Tibial artery (tissue), 4 donors: ENCODE measurements around the gene ANKRD11.
A peak's percentile ranks its signal among the peaks of the same experiment; 100 is the strongest.

Source experiments
- DNase-seq, 2 donors: peaks; one replicate each; pipeline ENCODE4 v3.0.0-alpha.2; 2019
- H3K27ac ChIP-seq, 2 donors: fragments of 200-600 bp; sonication (generic) in 1 of 2; 1 replicate in 1 of 2; 2 replicates in 1 of 2; pipeline ENCODE4 v1.5.1; 2018 to 2019; ENCODE audit warnings: mild to moderate bottlenecking in 1 of 2
- H3K27me3 ChIP-seq, 2 donors: fragments of 200-600 bp; sonication (generic) in 1 of 2; one replicate each; pipeline versions ENCODE4 v1.5.1 to v1.6.0; 2016 to 2019
- H3K36me3 ChIP-seq, 3 donors: fragments of 200-600 bp; sonication (generic) in 2 of 3; one replicate each; pipeline ENCODE4 v1.5.1; 2016 to 2019; ENCODE audit warnings: mild to moderate bottlenecking in 2 of 3
- H3K4me1 ChIP-seq, 4 donors: fragments of 200-600 bp; sonication (generic) in 2 of 4; 1 replicate in 3 of 4; 2 replicates in 1 of 4; pipeline ENCODE4 v1.5.1; 2016 to 2019
- H3K4me3 ChIP-seq, 2 donors: fragments of 200-600 bp; sonication (generic) in 1 of 2; 1 replicate in 1 of 2; 2 replicates in 1 of 2; pipeline ENCODE4 v1.5.1; 2018 to 2019; ENCODE audit warnings: mild to moderate bottlenecking in 2 of 2
- H3K9me3 ChIP-seq, 3 donors: fragments of 200-600 bp; sonication (generic) in 1 of 3; one replicate each; pipeline ENCODE4 v1.5.1; 2016 to 2019
- intact Hi-C: fragments of 100-400 bp; cut with DNase I; formaldehyde crosslinking; loops from one replicate; pipeline ENCODE4 v1.15.0; 2023; ENCODE audit warnings: low total_unique reads
- TF ChIP-seq, protein P1 (sequence below), 2 experiments: fragments of 200-600 bp in 1 of 2; fragments of 450-650 bp in 1 of 2; IDR thresholded peaks; one replicate each; pipeline ENCODE4 v1.5.1; 2017 to 2019; ENCODE audit warnings: antibody characterized with exemption in 2 of 2, mild to moderate bottlenecking in 1 of 2, moderate library complexity in 1 of 2

ANKRD11 gene

DNA sequence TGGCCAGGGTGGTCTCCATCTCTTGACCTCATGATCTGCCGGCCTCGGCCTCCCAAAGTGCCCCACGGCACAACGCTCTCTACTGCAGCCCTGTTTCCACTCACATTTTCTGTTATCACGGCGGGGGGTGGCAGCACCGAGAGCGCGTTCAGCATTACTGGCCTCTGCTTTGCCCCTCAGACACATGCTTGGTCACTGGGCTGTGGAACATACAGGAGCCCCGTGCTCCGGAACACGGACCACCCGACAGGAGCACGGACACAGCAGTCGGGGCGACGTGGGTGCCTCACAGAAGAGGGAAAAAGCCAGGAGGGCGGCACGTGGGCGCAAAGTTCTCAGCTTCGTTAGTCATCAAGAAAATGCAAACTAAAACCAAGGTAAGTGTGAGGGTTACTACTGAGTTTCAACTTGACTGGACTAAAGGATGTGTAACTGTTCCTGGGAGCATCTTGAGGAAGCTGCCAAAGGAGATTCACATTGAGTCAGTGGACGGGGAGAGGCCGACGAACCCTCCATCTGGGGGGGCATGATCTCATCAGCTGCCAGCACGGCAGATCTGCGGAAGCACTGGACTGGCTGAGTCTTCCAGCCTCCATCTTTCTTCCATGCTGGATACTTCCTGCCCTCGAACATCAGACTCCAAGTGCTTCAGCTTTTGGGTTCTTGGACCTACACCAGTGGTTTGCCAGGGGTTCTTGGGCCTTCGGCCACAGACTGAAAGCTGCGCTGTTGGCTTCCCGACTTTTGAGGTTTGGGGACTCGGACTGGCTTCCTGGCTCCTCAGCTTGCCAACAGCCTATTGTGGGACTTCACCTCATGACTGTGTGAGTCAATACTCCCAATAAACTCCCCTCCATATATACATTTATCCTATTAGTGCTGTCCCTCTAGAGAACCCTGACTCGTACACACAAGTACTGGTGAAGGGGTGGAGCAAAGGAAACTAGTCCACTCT lies 166.0 kb downstream of the ANKRD11 start:
- Histone ChIP-seq H3K4me1 (peaks cover 12 to 76% (median 55%) of the 10 kb centered on the region in 4 donors), H3K4me3 (no peak overlapping the region), H3K27me3 (no peaks in the 10 kb centered on the region), H3K9me3 (no peaks in the 10 kb centered on the region), H3K36me3 (no peaks in the 10 kb centered on the region), H3K27ac (peak overlapping the region in 1 of 2 donors; percentile 68)
- no peak for DNase-seq
- TF ChIP-seq, protein P1, sequence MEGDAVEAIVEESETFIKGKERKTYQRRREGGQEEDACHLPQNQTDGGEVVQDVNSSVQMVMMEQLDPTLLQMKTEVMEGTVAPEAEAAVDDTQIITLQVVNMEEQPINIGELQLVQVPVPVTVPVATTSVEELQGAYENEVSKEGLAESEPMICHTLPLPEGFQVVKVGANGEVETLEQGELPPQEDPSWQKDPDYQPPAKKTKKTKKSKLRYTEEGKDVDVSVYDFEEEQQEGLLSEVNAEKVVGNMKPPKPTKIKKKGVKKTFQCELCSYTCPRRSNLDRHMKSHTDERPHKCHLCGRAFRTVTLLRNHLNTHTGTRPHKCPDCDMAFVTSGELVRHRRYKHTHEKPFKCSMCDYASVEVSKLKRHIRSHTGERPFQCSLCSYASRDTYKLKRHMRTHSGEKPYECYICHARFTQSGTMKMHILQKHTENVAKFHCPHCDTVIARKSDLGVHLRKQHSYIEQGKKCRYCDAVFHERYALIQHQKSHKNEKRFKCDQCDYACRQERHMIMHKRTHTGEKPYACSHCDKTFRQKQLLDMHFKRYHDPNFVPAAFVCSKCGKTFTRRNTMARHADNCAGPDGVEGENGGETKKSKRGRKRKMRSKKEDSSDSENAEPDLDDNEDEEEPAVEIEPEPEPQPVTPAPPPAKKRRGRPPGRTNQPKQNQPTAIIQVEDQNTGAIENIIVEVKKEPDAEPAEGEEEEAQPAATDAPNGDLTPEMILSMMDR (IDR thresholded peaks at IDR 0.05), result no peak
- intact Hi-C loops, result no loop called here

DNA sequence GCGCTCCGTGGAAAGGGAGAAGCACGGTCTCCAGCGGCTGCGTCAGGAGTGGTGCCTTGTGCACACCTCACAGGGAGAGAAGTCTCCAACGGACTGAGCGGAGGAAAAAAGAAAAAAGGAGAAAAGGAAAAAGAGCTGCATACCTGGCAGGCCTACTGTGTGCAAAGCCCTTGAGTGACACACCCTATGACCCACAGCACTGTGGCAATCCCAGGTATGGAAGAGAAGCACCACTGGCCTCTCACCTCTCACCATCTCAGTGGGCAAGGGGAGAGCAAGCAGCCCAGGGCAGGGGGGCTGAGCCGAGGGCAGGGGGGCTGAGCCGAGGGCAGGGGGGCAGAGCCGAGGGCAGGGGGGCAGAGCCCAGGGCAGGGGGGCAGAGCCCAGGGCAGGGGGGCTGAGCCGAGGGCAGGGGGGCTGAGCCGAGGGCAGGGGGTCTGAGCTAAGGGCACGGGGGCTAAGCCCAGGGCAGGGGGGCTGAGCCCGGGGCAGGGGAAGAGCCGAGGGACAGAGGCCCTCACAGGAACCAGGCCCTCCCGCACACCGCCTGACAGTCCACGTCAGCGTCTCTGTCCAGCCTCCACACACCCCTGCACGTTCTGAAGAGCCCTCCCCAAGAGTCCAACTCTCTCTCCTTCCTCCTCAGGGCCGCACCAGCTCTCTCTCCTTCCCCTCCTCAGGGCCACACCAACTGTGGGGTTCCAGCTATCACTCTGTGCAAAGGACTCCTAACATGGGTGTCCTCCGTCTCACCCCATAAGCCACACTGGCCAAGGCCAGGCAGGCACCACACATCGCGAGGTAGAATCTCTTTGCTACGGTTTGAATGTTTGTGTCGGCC lies 167.0 kb downstream of the ANKRD11 start:
- TF ChIP-seq, protein P1 (IDR thresholded peaks at IDR 0.05), result no peak
- no peak overlapping the region for H3K4me3 ChIP-seq
- peaks cover 13 to 86% (median 64%) of the 10 kb centered on the region in 4 donors for H3K4me1 ChIP-seq
- H3K27ac ChIP-seq, result no peak overlapping the region
- intact Hi-C loops, result no loop called here
- H3K27me3 ChIP-seq, result no peaks in the 10 kb centered on the region
- H3K36me3 ChIP-seq, result no peaks in the 10 kb centered on the region
- DNase-seq, result no peak
- no peaks in the 10 kb centered on the region for H3K9me3 ChIP-seq

DNA sequence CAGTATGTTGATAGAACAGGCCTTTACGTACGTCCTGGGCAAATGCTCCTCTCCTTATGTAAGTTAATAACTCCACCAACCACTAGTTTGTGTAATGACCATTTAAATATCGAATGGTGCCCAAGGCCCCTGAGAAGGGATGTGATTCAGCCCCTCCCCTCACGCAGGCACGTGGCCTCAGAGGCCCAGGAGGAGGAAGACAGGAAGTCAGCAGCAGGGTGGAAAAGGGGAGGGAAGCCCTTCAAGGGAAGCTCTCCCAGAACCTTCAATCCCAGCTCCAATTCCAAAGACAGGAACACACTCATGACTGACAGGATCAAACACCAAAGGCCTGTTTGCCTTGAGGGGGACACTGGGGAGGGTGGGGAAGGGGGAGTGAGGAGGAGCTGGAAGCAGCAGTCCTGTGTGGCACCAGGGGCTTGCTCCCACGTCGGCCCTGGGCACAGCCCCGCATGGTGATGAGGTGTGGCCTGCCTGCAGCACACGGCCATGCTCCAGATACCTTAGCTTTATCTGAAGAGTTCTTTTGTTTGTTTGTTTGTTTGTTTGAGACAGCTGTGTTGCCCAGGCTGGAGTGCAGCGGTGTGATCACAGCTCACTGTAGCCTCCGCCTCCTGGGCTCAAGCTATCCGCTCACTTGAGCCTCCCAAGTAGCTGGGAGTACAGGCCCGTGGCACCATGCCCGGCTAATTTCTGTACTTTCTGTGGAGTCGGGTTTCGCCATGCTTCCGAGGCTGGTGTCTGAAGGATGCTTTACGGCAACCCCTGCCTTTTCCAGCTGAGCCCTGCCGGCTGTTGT lies 167.8 kb downstream of the ANKRD11 start:
- Histone ChIP-seq H3K4me1 (peaks cover 13 to 93% (median 72%) of the 10 kb centered on the region in 4 donors), H3K27me3 (no peaks in the 10 kb centered on the region), H3K36me3 (no peaks in the 10 kb centered on the region), H3K4me3 (no peak overlapping the region), H3K9me3 (no peaks in the 10 kb centered on the region), H3K27ac (peak overlapping the region in 1 of 2 donors; percentile 35)
- intact Hi-C loops, result no loop called here
- peak in 1 of 2 donors; percentile 59 for DNase-seq
- TF ChIP-seq, protein P1 (IDR thresholded peaks at IDR 0.05), result no peak

DNA sequence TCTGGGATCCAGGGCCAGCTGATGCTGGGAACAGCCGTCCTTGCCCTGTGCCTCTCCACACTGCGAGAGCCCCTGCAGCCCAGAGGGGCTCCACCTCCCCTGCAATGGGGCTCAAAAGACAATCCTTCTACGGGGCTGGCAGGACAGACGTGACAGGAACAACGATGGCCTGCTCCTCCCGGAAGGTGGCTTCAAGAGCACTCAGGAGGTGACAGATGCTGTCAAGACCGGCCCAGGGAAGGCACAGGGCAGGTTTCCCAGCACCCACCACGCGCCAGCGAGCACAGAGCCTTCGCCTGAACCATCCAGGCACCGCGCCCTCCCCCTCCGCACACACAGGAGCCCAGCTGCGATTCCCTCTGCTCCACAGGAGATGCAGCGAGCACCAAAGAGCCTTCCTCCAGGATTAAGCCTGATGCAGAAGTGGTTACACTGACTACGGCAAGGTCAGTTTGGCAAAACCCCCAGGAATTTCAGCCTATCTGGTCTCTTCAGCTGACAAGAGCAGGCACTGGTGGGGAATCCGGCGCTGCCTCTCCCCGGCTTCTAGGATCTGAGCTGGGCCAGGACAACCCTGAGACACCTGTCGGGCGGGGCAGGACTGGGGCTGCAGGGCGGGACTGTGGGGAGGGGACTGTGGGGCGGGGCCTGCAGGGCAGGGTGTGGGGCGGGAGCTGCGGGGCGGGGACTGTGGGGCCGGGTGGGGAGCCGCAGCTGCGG lies 169.4 kb downstream of the ANKRD11 start:
- DNase-seq, result no peak
- peaks cover 13 to 97% (median 72%) of the 10 kb centered on the region in 4 donors for H3K4me1 ChIP-seq
- H3K27me3 ChIP-seq, result no peaks in the 10 kb centered on the region
- TF ChIP-seq, protein P1 (IDR thresholded peaks at IDR 0.05), result no peak
- intact Hi-C loops, result no loop called here
- peak overlapping the region; percentile 70 to 81 for H3K27ac ChIP-seq
- no peaks in the 10 kb centered on the region for H3K9me3 ChIP-seq
- H3K4me3 ChIP-seq, result peak overlapping the region; percentile 35
- H3K36me3 ChIP-seq, result no peaks in the 10 kb centered on the region
